ENCODE data around the gene TTC16. TPM values are rescaled to one million over a fixed set of nuclear protein-coding genes. Genes with fewer than 3 reads are reported as not detected.

TTC16 gene
- total and polyA plus RNA-seq, 2 of the 8 experiments (the other 6 are each of a cell fraction or from before 2014, with no cell fraction given): 0.03 TPM; not detected in 1

DNA sequence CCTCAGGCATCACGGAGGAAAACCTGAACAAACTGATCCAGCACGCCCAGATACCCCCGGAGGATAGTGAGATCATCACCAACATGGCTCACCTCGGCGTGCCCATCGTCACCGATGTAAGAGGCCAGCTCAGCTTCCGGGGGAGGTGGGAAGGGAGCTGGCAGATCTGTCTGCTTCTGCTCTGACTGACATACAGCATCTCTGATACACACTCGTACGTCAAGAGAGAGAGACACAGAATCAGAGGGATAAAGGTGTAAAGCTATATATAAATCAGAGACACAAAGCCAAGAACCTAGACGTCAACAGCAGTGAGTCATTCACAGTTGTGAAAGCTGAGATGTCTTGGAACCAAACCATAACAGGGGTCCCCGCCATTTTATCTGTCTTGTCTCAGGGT, 39.2 kb upstream of the TTC16 start:
- ChIA-PET CTCF (ENCODE audit: partially characterized antibody) (interaction anchor here (0.5 to 1.6 kb wide), 6 partner anchors 9 to 124 kb away, joined by 3 to 6 read pairs (median 3); no protein-coding TSS in a partner anchor), POLR2A (ENCODE audit: partially characterized antibody) (no interaction called here)
- Histone ChIP-seq H2BK15ac (ENCODE audit: low read length) (no peak overlapping the region), H4K8ac (ENCODE audit: extremely low read depth, insufficient read depth, low read length) (no peak overlapping the region), H3K4me3 (ENCODE audit: extremely low read depth in 1 of 4, insufficient read depth in 2 of 4, low read depth in 3 of 4, low read length in 4 of 4) (no peak overlapping the region), H3K14ac (ENCODE audit: insufficient read length) (no peak overlapping the region), H3K9ac (replicated peaks in 1 of 4; ENCODE audit: extremely low read depth in 1 of 4, low read depth in 3 of 4, low read length in 3 of 4) (no peak overlapping the region), H3K23me2 (ENCODE audit: low read depth, low read length) (no peaks in the 10 kb centered on the region), H2BK5ac (ENCODE audit: low read depth, low read length) (no peak overlapping the region), H2AK5ac (ENCODE audit: low read depth, low read length) (no peak overlapping the region), H3K27ac (ENCODE audit: low read depth, low read length) (no peak overlapping the region), H3K27me3 (replicated peaks in 1 of 4; ENCODE audit: control insufficient read depth in 3 of 4, extremely low read depth in 1 of 4, insufficient read depth in 3 of 4, low read length in 3 of 4) (no peaks in the 10 kb centered on the region), H3K79me1 (ENCODE audit: low read depth, low read length) (no peaks in the 10 kb centered on the region), H3K9me3 (ENCODE audit: insufficient read depth in 2 of 2, low read depth in 1 of 2, low read length in 1 of 2) (no peaks in the 10 kb centered on the region), H3K4me1 (replicated peaks in 1 of 4; ENCODE audit: control insufficient read depth in 3 of 4, insufficient read depth in 4 of 4, low read length in 3 of 4) (no peaks in the 10 kb centered on the region), H2BK20ac (ENCODE audit: low read length) (no peak overlapping the region), H3K56ac (replicated peaks; ENCODE audit: insufficient read length, low read depth, low read length) (no peak overlapping the region), H3K36me3 (ENCODE audit: control insufficient read depth in 2 of 4, insufficient read depth in 4 of 4, low read length in 3 of 4) (peaks cover 5 to 36% (median 17%) of the 10 kb centered on the region in 4 experiments; a peak in 6 of 8 replicates), H3K23ac (ENCODE audit: insufficient read length) (no peak overlapping the region), H3K18ac (ENCODE audit: extremely low read depth, low read length) (no peak overlapping the region), H4K5ac (ENCODE audit: insufficient read length, low read depth, low read length) (no peak overlapping the region), H3K4ac (replicated peaks; ENCODE audit: insufficient read length, low read depth, low read length) (no peak overlapping the region), H2BK120ac (replicated peaks; ENCODE audit: low read depth, low read length) (no peak overlapping the region), H2BK12ac (ENCODE audit: low read depth, low read length) (no peak overlapping the region), H3K4me2 (ENCODE audit: insufficient read depth in 1 of 2, low read depth in 2 of 2, low read length in 2 of 2) (no peak overlapping the region), H4K91ac (replicated peaks; ENCODE audit: insufficient read length, low read length) (no peak overlapping the region), H4K20me1 (replicated peaks in 1 of 2; ENCODE audit: control insufficient read depth in 1 of 2, insufficient read depth in 2 of 2, low read length in 2 of 2) (no peaks in the 10 kb centered on the region), H3K79me2 (ENCODE audit: control insufficient read depth in 1 of 2, insufficient read depth in 2 of 2, low read length in 2 of 2) (no peaks in the 10 kb centered on the region), H2AFZ (ENCODE audit: low read length) (no peak overlapping the region)
- DNase-seq (ENCODE audit: low read depth in 1 of 2, low spot score in 2 of 2) (no peak), FAIRE-seq (no peak)
- 92% methylated on average over 12 of the region's 12 CpGs; no CpG with 5 or more reads in 1 of the 2 experiments for WGBS, 2 experiments (ENCODE audit: extremely low coverage in 1 of 2, insufficient coverage in 1 of 2, insufficient read length in 1 of 2, insufficient replicate concordance in 2 of 2, low coverage in 1 of 2, low lambda C conversion rate in 2 of 2, missing lambda C conversion rate in 1 of 2)
- no peak for TF ChIP-seq YY1 (IDR thresholded peaks at IDR 0.05; ENCODE audit: low read depth, low read length)
- no peak for TF ChIP-seq SP4 (IDR thresholded peaks at IDR 0.05; ENCODE audit: low read length)
- no peak for TF ChIP-seq POU5F1 (IDR thresholded peaks at IDR 0.05; ENCODE audit: low read depth, low read length)
- TF ChIP-seq GABPA (IDR thresholded peaks at IDR 0.05; ENCODE audit: borderline replicate concordance, insufficient read depth, low read length): no peak
- no peak for TF ChIP-seq SP1 (IDR thresholded peaks at IDR 0.05; ENCODE audit: low read depth, low read length)
